ENCODE data around the gene COL8A2.
A peak's percentile ranks its signal among the peaks of the same experiment; 100 is the strongest.

COL8A2 gene

DNA sequence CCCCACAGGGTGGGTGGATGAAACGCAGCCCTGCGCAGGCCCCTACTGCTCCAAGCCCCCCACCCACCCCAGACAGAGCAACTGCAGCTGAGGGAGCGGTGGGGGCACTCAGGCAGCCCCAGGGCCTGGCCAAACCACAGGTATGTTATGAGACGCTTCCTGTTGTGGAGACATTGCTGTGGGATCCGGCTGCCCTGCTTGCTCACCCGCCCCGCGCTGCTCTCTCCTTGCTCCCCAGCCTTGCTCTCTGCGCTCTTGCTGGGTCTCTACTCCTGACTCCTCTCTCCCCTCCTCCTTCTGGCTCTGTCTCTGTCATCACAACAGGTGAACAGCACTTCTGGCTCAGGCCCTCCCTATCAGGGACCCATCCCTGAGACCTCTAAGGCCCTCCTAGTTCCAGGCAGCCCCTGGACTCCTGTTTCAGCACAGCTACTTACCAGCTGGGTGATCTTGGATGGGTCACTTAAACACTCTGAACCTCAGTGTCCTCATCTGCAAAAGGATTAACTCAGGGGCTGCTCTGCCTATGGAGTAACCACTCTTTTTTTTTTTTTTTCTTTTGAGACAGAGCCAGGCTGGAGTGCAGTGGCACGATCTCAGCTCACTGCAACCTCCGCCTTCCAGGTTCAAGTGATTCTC is 15.9 kb downstream of the COL8A2 start:
- DNase-seq: no peak

DNA sequence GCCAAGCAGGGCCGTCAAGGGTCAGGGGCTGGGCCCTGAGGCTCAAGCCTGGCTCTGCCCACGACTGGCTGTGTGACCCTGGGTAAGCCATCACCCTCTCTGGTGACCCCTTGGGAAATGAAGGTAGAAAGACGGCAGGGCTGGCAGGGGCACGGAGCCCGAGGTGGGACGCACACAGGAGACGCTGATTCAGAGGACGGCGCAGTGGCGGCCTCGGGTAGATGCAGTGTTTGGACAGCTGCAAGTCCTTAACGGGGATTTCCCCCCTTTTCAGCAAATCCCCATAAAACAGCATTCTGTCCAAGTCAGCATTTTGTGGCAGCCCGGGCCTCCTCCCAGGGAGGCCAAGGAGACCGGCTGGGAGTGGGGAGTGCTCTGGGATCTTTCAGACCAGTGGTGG is 16.7 kb downstream of the COL8A2 start:
- DNase-seq: no peak

DNA sequence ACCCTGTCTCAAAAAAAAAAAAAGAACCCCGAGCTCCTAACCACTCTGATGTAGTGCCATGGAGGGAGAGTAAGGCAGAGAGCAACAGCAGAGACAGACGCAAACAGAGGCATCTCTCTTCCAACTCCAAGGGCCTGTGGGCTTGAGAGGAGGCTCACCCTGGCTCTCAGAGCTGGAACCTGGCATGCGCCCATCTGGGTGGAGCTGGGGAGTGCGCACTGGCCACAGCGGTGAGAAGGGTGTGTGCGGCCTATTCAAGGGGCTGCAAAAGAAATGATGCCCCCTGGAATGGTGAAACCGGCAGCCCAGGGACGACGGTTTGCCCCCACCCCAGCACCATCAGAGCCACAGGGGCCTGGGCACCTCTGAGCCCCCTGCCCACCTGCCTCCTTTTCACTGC is 17.6 kb downstream of the COL8A2 start:
- DNase-seq: no peak

DNA sequence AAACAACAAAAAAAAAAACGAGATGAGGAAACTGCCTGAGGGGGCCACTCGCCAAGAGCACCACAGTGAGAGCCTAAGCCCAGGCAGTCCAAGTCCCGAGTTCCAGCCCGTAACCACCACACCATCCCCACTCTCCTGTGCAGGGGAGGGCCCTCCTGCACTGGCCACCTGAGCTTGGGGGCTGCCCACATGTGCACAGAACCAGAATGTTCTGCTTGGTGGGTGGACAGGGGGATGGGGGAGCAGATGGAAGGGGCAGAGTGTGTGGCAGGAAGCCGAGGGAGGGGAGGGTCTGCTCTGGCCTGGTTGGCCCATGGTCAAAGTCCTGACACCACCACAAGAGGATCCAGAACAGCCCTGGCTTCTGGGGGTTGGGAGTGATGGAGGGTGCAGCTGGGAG is 18.8 kb downstream of the COL8A2 start:
- no peak for DNase-seq

- DNase-seq: no peak
These were observed 23.5 kb downstream of the COL8A2 start for GRCh38 chr1:36101546-36101945.

DNA sequence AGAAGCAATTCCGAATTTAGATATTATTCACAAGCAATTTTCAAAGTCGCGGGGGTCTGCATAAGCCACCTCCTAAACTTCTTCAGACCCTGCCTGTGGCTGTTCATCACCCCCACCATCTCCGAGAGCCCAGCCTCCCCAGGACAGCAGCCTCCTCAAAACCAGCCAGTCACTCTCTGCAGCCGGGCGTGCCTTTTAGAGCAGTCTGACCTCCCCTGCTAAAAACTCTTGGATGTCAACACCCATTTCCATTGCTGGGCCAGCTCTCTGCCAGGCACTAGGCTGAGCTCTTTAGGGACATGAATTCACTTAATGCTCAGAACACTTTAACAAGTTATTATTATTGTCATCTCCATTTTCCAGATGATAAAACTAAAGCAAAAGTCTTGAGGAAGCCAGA is 24.6 kb downstream of the COL8A2 start:
- no peak for DNase-seq

GRCh38 chr1:36099681-36100341 is 25.2 kb downstream of the COL8A2 start:
- DNase-seq: peak; percentile 73 to 85

- DNase-seq: no peak
These were observed 26.2 kb downstream of the COL8A2 start for GRCh38 chr1:36098650-36099365.

DNA sequence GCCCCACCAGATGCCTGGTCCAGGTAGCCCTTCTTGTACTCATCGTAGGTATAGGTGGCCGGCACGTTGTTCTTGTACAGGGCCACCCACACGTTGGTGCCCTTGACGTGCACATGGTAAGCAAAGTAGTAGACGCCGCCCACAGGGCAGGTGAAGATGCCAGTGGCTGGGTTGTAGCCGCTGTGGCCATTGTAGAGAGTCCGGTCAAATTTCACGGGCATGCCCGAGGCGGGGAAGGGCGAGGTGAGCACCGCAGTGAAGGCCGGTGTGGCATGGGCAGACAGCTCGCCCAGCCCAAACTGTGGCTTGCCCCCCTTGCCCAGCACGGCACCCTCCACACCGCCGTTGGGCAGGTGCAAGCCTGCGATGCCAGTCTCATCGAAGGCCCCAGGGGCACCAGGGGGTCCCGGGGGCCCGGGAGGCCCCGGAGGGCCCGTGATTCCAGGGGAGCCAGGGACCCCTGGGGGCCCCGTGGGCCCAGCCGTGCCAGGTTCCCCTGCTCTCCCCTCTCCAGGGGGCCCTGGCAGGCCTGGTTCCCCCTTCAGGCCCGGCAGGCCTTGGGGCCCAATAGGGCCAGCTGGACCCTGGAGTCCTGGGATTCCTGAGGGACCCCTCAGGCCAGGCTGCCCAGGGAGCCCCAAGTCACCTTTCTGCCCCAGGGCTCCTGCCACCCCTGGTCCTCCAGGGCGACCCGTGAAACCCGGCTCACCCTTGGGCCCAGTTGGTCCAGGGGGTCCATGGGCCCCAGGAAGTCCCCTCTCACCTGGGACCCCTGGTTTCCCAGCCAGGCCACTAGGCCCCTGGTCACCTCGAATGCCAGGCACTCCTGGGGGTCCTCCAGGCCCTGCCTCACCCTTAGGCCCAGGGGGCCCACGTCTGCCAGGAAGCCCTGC is 27.1 kb downstream of the COL8A2 start:
- no peak for DNase-seq

DNA sequence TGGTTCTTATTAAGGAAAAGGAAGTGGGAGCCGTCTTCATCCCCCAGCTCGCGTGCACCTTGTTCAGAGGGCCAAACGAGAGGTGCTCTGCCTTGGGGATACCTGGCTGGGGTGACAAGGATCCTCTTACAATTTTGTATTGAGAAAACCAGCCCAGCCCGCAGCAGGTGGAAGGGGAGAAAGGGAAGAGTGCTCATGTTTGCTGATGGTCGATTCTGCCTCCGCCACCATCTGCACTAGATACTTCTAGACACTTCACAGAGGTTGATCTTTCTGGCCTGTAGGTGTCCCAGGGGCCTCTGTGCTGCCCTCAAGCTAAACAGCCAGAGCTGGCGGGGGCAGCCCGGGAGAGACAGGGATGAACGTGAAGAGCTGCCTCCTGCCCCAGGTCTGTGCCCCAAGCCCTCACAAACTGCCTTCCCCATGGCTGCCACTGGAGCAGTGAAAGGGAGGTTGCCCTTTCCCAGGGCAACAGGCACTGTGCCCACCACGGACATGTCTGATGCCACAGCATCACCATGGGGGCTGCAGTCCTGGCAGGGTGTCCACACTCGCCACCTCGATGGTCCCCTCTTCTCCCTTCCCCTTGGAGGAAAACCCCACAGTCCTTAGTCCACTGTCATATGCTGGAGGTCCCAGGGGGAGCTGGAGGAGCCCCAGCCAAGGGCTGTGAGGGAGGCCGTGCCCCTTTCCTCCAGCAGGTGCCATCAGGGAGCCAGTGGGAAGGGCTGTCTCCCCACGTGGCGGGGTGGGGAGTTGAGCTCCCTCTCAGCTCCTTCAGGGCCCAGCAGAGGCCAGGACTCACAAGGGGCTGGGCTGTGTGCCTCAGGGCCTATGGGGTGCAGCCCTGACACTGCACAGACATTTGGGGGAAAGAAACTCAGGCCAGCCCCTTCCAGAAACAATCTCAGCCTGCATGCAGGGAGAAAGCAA is 28.3 kb downstream of the COL8A2 start:
- DNase-seq: no peak

GRCh38 chr1:36095760-36096405 is 29.1 kb downstream of the COL8A2 start:
- no peak for DNase-seq

DNA sequence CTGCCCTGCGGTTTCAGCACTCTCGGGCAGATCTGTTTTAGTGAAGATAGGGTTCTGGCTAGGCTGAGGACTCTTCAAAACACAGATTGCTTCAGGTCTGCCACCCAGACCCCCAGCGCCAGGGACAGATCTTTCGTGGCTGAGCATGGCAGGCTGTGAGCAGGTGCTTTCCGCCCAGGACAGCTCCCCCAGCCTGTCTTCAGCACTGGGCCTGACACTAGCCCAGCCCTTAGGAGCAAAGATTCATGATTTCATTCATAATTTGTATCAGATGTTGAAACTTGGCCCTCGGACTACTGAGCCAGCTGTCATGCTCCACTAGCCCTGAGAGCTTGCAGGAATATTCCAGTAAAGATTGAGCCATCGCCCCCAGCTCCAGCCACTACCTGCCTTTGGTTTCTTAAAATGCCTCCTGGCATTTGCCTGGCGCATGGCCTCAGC is 30.4 kb downstream of the COL8A2 start:
- no peak for DNase-seq

- DNase-seq: no peak
These were observed 31.1 kb downstream of the COL8A2 start for GRCh38 chr1:36093929-36094328.

- no peak for DNase-seq
These were observed 31.8 kb downstream of the COL8A2 start for GRCh38 chr1:36093226-36093625.

- no peak for DNase-seq
These were observed 32.2 kb downstream of the COL8A2 start for GRCh38 chr1:36092798-36093185.

- DNase-seq: no peak
These were observed 32.7 kb downstream of the COL8A2 start for GRCh38 chr1:36092166-36092797.

GRCh38 chr1:36091698-36092097 is 33.3 kb downstream of the COL8A2 start:
- DNase-seq: no peak

DNA sequence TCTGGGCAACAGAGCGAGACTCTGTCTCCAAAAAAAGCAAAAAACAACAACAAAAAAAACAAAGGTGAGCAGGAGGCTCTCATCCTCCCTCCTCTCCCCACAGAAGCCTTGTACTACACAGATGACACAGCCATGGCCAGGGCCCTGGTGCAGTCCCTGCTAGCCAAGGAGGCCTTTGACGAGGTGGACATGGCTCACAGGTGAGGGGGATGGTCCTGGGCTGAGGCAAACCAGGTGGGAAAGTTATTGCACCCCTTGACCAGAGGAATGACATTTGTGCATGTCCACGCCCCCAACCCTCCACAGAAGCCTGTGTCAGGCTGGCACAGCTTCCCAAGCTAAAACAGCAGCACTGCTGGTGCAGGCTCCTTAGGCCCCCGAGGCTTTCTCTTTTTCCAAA is 33.9 kb downstream of the COL8A2 start:
- DNase-seq: no peak

GRCh38 chr1:36089393-36090121 is 35.5 kb downstream of the COL8A2 start:
- DNase-seq: no peak
